ENCODE data around the gene ODAD4. TPM values are rescaled to one million over a fixed set of nuclear protein-coding genes. Genes with fewer than 3 reads are reported as not detected.

The ODAD4 gene
- total RNA-seq, 1 donor from 2014 or later, result not detected

- no peaks in the 10 kb centered on the region for H3K27me3 ChIP-seq
- no peak overlapping the region for H3K4me3 ChIP-seq
- intact Hi-C loops (cut with DNase I), result no loop called here
- H3K9me3 ChIP-seq, result no peaks in the 10 kb centered on the region
- H3K27ac ChIP-seq, result no peak overlapping the region
- no peaks in the 10 kb centered on the region for H3K4me1 ChIP-seq
- H3K36me3 ChIP-seq, result no peaks in the 10 kb centered on the region
- TF ChIP-seq CTCF (IDR thresholded peaks at IDR 0.05), result no peak
- DNase-seq (ENCODE audit: low spot score in 2 of 2), result no peak
Observed at GRCh38 chr17:41959030-41959335, 28.6 kb downstream of the ODAD4 start.

- intact Hi-C loops (cut with DNase I), result no loop called here
- Histone ChIP-seq H3K9me3 (no peaks in the 10 kb centered on the region), H3K4me1 (no peaks in the 10 kb centered on the region), H3K27ac (no peak overlapping the region), H3K4me3 (no peak overlapping the region), H3K27me3 (no peaks in the 10 kb centered on the region), H3K36me3 (no peaks in the 10 kb centered on the region)
- no peak for DNase-seq (ENCODE audit: low spot score in 2 of 2)
- no peak for TF ChIP-seq CTCF (IDR thresholded peaks at IDR 0.05)
Observed at GRCh38 chr17:41959336-41960095, 29.1 kb downstream of the ODAD4 start.

GRCh38 chr17:41962111-41962510, 31.7 kb downstream of the ODAD4 start:
- H3K27ac ChIP-seq, result no peak overlapping the region
- H3K27me3 ChIP-seq, result no peaks in the 10 kb centered on the region
- H3K4me1 ChIP-seq, result peaks cover 0 to 8% of the 10 kb centered on the region in 2 donors
- H3K36me3 ChIP-seq, result no peaks in the 10 kb centered on the region
- no peak for DNase-seq (ENCODE audit: low spot score in 2 of 2)
- no peak overlapping the region for H3K4me3 ChIP-seq
- TF ChIP-seq CTCF (IDR thresholded peaks at IDR 0.05), result no peak
- intact Hi-C loops (cut with DNase I), result no loop called here
- H3K9me3 ChIP-seq, result no peaks in the 10 kb centered on the region

- Histone ChIP-seq H3K27me3 (no peaks in the 10 kb centered on the region), H3K4me1 (peaks cover 0 to 12% of the 10 kb centered on the region in 2 donors), H3K9me3 (no peaks in the 10 kb centered on the region), H3K36me3 (no peaks in the 10 kb centered on the region), H3K4me3 (no peak overlapping the region), H3K27ac (no peak overlapping the region)
- intact Hi-C loops (cut with DNase I), result loop anchor here (1.0 kb wide), 1 partner anchor 153 kb away; no protein-coding TSS in a partner anchor
- peak in 1 of 2 donors; percentile 84 for DNase-seq (ENCODE audit: low spot score in 2 of 2)
- peak; percentile 79 to 86 (median 81) for TF ChIP-seq CTCF (IDR thresholded peaks at IDR 0.05)
Observed at GRCh38 chr17:41962768-41963434, 32.5 kb downstream of the ODAD4 start.

GRCh38 chr17:41965694-41966462, 35.5 kb downstream of the ODAD4 start:
- Histone ChIP-seq H3K4me1 (peaks cover 0 to 12% of the 10 kb centered on the region in 2 donors), H3K4me3 (peak overlapping the region; percentile 77 to 81), H3K27me3 (no peaks in the 10 kb centered on the region), H3K27ac (peak overlapping the region; percentile 67 to 78), H3K9me3 (no peaks in the 10 kb centered on the region), H3K36me3 (peaks cover 0 to 11% of the 10 kb centered on the region in 2 donors)
- no peak for TF ChIP-seq CTCF (IDR thresholded peaks at IDR 0.05)
- peak in 1 of 2 donors; percentile 75 for DNase-seq (ENCODE audit: low spot score in 2 of 2)
- intact Hi-C loops (cut with DNase I), result loop anchor here (1.0 to 2.0 kb wide), 5 partner anchors 35 to 189 kb away; partner anchors contain the start of genes ACLY, KLHL11, NKIRAS2 and ODAD4

Measured in ascending aorta (tissue), 2 donors.